ENCODE results near the gene ATP2C1.
"Not testable (repeated sequence)": the region's sequence is repeated elsewhere in the genome, so short reads cannot be mapped to it uniquely, and the experiment has no call there.

The ATP2C1 gene

DNA sequence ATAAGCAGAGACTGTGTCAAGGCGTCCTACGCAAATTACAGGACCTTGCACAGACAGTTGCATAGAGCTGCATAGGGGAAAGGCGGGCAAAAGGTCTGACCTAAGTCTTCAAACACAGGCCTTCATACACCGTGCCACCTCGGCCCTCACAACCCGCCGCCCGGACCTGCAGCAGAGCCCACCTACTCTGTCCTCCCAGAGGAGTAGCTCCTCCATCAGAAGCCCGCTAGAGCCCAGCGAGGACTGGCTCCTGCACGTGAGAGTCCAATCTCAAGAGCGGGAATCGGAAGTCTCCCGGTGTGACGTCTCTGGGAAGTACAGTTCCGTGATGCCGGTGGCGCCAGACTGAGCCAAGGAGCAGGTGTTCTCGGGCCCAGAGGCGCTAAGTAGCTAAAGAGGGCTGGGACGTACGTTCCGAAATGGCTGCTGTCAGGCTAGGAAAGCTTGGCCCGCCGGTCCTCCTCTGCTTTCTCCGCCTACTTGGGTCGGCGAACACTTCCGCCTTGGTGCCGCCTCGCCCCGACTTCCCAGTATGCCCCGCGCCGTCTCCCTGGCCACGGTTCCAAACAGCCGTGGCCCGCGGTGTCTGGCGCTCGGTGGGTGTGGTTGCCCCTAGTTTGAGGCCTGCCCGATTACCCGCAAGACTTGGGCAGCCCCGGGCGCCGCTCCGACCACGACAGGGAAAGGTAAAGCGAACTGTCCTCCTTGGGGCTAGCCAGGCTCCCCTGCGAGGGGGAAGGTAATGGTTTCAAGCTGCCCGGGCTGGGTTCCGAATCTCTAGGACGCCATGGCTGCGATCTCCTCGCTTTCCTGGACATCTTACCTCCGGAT is 132.7 kb downstream of the ATP2C1 start, which contains the start of the genes ASTE1 and NEK11:
ASTE1 (minus strand) TSS at position 505 of the 831 bp plus-strand sequence. CDS start 1,519 bp downstream, outside the sequence.
NEK11 (plus strand) TSS at position 557 of the 831 bp plus-strand sequence. CDS start 2,832 bp downstream, outside the sequence.
- DNase-seq: peak; percentile 85 to 88 (median 87)
- H3K36me3 ChIP-seq (ENCODE audit: control insufficient read depth, insufficient read depth, low read length): peaks cover 6% of the 10 kb centered on the region
- H3K4me1 ChIP-seq (ENCODE audit: control insufficient read depth, insufficient read depth, low read length, poor library complexity, severe bottlenecking): peaks cover 15% of the 10 kb centered on the region
- H3K27ac ChIP-seq (ENCODE audit: insufficient read depth, low read length, poor library complexity, severe bottlenecking): peak within 1 kb of the TSS; percentile 90
- no peaks in the 10 kb centered on the region for H3K27me3 ChIP-seq (replicated peaks; ENCODE audit: control insufficient read depth, insufficient read depth, low read length, poor library complexity, severe bottlenecking)
- no peaks in the 10 kb centered on the region for H3K9me3 ChIP-seq (ENCODE audit: control insufficient read depth, low read length)
- H3K4me3 ChIP-seq (ENCODE audit: insufficient read depth, low read depth, low read length, poor library complexity, severe bottlenecking): peak within 1 kb of the TSS; percentile 87

DNA sequence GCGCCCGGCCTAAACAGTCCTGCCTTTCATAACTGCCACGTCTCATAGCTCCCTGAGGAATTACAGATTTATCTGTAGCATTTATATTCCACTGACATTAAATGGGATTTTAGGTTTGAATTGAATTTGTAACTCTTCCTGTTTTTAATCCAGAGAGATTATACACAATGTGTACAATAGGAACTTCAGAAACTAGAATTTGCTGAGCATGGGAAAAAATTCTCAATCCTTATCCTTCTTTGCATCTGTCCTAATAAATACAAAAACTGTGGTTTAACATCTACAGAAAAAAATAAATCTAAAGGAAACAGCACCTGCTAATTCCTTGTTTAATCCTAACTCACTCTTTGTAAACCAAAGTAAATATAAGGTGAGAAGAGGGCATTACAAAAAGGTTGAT is 135.0 kb downstream of the ATP2C1 start:
- Histone ChIP-seq H3K4me1 (ENCODE audit: control insufficient read depth, insufficient read depth, low read length, poor library complexity, severe bottlenecking) (peaks cover 4% of the 10 kb centered on the region), H3K4me3 (ENCODE audit: insufficient read depth, low read depth, low read length, poor library complexity, severe bottlenecking) (no peak overlapping the region), H3K36me3 (ENCODE audit: control insufficient read depth, insufficient read depth, low read length) (peaks cover 6% of the 10 kb centered on the region), H3K27me3 (replicated peaks; ENCODE audit: control insufficient read depth, insufficient read depth, low read length, poor library complexity, severe bottlenecking) (no peaks in the 10 kb centered on the region), H3K9me3 (ENCODE audit: control insufficient read depth, low read length) (no peaks in the 10 kb centered on the region), H3K27ac (ENCODE audit: insufficient read depth, low read length, poor library complexity, severe bottlenecking) (no peak overlapping the region)
- no peak for DNase-seq

DNA sequence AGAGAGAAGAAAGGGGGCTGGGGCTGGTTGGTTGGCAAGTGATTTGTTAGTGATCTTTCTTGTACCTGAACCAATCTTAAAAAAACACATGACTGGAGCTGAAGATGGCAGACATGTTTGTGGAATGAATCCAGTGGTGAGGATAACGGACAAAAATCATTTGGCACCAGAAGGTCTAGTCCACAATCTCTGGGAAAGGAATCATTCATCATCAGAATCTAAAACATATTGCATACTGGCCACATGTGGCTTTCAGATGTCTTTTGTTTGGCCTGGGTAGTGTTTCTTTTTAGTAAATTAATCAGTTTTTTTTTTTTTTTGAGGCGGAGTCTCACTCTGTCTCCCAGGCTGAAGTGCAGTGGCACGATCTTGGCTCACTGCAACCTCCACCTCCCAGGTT is 137.8 kb downstream of the ATP2C1 start:
- H3K4me3 ChIP-seq (ENCODE audit: insufficient read depth, low read depth, low read length, poor library complexity, severe bottlenecking): no peak overlapping the region
- H3K36me3 ChIP-seq (ENCODE audit: control insufficient read depth, insufficient read depth, low read length): no peaks in the 10 kb centered on the region
- DNase-seq: no peak

DNA sequence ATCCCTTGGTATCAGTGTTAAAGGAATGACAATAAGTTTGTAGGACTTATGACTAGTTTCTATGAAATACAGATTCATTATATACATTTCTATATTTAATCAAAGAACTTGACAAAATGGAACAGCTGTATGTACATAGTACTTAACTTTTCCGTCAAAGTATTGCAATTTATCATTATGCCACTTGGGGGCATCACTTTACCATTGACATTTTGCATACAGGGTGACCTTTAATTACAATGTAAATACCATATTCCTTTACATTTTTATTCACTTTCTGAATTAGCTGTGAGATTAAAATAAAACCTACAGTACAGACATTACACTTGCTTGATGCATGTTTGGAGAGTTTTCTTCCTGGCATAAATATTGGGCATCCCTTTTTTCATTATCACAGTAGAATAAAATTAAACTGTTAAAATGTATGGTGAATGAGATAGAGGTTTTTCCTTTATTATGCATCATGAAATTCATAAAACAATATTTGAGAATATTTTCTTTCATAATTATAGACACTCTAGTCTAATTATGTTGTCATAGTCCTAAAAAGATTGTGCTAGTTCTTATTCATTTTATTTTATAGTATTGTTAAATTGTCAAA is 139.7 kb downstream of the ATP2C1 start:
- H3K36me3 ChIP-seq (ENCODE audit: control insufficient read depth, insufficient read depth, low read length): no peaks in the 10 kb centered on the region
- no peak for DNase-seq
- H3K9me3 ChIP-seq (ENCODE audit: control insufficient read depth, low read length): no peaks in the 10 kb centered on the region
- no peak overlapping the region for H3K4me3 ChIP-seq (ENCODE audit: insufficient read depth, low read depth, low read length, poor library complexity, severe bottlenecking)
- no peaks in the 10 kb centered on the region for H3K27me3 ChIP-seq (replicated peaks; ENCODE audit: control insufficient read depth, insufficient read depth, low read length, poor library complexity, severe bottlenecking)
- H3K27ac ChIP-seq (ENCODE audit: insufficient read depth, low read length, poor library complexity, severe bottlenecking): no peak overlapping the region
- no peaks in the 10 kb centered on the region for H3K4me1 ChIP-seq (ENCODE audit: control insufficient read depth, insufficient read depth, low read length, poor library complexity, severe bottlenecking)

More for the DNA sequence above, 137.8 kb downstream of the ATP2C1 start:
- H3K27ac ChIP-seq (ENCODE audit: insufficient read depth, low read length, poor library complexity, severe bottlenecking): no peak overlapping the region
- no peaks in the 10 kb centered on the region for H3K9me3 ChIP-seq (ENCODE audit: control insufficient read depth, low read length)
- H3K27me3 ChIP-seq (replicated peaks; ENCODE audit: control insufficient read depth, insufficient read depth, low read length, poor library complexity, severe bottlenecking): no peaks in the 10 kb centered on the region
- peaks cover 4% of the 10 kb centered on the region for H3K4me1 ChIP-seq (ENCODE audit: control insufficient read depth, insufficient read depth, low read length, poor library complexity, severe bottlenecking)

DNA sequence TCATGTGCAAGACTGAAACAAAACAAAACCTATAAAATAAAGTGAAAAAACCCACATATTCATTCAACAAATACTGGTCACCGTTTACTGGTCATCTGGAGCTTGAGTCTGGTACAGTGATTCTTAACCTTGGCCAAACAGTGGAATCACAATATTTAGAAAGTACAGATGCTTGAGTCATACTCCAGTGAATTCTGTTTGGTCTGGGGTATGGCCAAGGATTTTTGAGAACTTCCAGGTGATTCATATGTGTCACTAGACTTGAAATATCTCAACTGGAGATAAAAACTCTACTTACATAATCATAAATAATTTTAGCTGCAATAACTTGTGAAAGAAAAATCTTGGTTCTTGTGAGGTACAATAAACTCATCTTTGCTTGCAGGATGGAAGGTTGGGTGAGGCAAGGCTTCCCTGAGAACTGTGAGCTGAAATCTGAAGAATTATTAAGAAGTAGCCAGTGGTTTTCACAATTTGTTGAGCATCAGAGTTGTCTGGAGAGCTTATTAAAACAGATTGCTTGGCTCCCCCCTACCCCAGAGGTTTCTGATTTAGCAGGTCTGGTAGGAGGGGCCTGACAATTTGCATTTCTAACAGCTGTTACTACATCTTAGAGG is 142.4 kb downstream of the ATP2C1 start:
- Histone ChIP-seq H3K4me1 (ENCODE audit: control insufficient read depth, insufficient read depth, low read length, poor library complexity, severe bottlenecking) (no peaks in the 10 kb centered on the region), H3K27me3 (replicated peaks; ENCODE audit: control insufficient read depth, insufficient read depth, low read length, poor library complexity, severe bottlenecking) (no peaks in the 10 kb centered on the region), H3K27ac (ENCODE audit: insufficient read depth, low read length, poor library complexity, severe bottlenecking) (no peak overlapping the region), H3K4me3 (ENCODE audit: insufficient read depth, low read depth, low read length, poor library complexity, severe bottlenecking) (no peak overlapping the region), H3K36me3 (ENCODE audit: control insufficient read depth, insufficient read depth, low read length) (no peaks in the 10 kb centered on the region), H3K9me3 (ENCODE audit: control insufficient read depth, low read length) (no peaks in the 10 kb centered on the region)
- no peak for DNase-seq

DNA sequence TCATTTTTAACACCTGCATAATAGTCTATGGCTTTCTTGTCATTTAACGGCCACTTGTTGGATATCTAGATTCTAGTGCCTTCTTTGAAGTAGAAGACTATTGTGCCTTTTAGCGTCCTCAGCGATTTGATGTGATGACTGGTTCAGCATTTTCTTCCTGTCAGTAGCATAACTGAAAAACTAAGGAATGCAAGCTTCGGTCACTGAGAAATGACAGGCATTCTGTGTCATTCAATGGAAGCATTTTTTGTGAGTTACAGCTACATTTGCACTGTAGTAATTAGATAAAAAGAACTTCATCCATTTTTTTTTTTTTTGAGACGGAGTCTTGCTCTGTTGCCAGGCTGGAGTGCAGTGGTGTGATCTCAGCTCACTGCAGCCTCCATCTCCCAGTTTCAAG is 143.1 kb downstream of the ATP2C1 start:
- Histone ChIP-seq H3K36me3 (ENCODE audit: control insufficient read depth, insufficient read depth, low read length) (no peaks in the 10 kb centered on the region), H3K4me1 (ENCODE audit: control insufficient read depth, insufficient read depth, low read length, poor library complexity, severe bottlenecking) (peaks cover 3% of the 10 kb centered on the region), H3K4me3 (ENCODE audit: insufficient read depth, low read depth, low read length, poor library complexity, severe bottlenecking) (no peak overlapping the region), H3K9me3 (ENCODE audit: control insufficient read depth, low read length) (no peaks in the 10 kb centered on the region), H3K27ac (ENCODE audit: insufficient read depth, low read length, poor library complexity, severe bottlenecking) (no peak overlapping the region), H3K27me3 (replicated peaks; ENCODE audit: control insufficient read depth, insufficient read depth, low read length, poor library complexity, severe bottlenecking) (no peaks in the 10 kb centered on the region)
- DNase-seq: no peak

DNA sequence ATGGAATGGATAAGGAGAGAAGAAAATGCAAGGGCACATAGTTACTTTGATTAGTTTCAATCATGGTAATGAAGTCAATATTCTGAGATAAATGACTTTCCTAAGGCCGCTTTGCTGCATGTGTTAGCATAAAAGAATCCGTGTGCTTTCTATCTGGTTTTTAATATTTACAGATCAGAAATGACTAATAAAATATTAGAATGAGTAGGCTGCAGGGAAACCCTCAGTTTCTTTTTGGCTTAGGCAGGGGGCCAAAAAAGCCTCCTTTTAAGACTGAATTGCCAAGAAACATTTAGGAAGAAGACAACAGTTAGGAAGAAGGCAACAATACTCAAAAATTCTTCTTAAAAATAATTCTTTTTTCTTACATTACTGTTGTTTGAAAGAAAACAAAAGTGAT is 144.4 kb downstream of the ATP2C1 start:
- Histone ChIP-seq H3K27me3 (replicated peaks; ENCODE audit: control insufficient read depth, insufficient read depth, low read length, poor library complexity, severe bottlenecking) (no peaks in the 10 kb centered on the region), H3K9me3 (ENCODE audit: control insufficient read depth, low read length) (no peaks in the 10 kb centered on the region), H3K36me3 (ENCODE audit: control insufficient read depth, insufficient read depth, low read length) (no peaks in the 10 kb centered on the region), H3K4me1 (ENCODE audit: control insufficient read depth, insufficient read depth, low read length, poor library complexity, severe bottlenecking) (peaks cover 13% of the 10 kb centered on the region), H3K27ac (ENCODE audit: insufficient read depth, low read length, poor library complexity, severe bottlenecking) (no peak overlapping the region), H3K4me3 (ENCODE audit: insufficient read depth, low read depth, low read length, poor library complexity, severe bottlenecking) (no peak overlapping the region)
- DNase-seq: no peak

DNA sequence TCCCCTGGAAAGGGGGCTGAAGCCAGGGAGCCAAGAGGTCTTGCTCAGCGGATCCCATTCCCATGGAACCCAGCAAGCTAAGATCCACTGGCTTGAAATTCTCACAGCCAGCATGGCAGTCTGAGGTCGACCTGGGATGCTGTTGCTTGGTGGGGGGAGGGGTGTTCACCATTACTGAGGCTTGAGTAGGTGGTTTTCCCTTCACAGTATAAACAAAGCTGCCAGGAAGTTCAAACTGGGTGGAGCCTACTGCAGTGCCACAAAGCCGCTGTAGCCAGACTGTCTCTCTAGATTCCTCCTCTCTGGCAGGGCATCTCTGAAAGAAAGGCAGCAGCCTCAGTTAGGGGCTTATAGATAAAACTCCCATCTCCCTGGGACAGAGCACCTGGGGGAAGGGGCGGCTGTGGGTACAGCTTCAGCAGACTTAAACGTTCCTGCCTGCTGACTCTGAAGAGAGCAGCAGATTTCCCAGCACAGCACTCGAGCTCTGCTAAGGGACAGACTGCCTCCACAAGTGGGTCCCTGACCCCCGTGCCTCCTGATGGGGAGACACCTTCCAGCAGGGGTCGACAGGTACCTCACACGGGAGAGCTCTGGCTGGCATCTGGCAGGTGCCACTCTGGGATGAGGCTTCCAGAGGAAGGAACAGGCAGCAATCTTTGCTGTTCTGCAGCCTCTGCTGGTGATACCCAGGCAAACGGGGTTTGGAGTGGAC is 148.5 kb downstream of the ATP2C1 start:
- Histone ChIP-seq H3K4me1 (ENCODE audit: control insufficient read depth, insufficient read depth, low read length, poor library complexity, severe bottlenecking) (peaks cover 13% of the 10 kb centered on the region), H3K4me3 (ENCODE audit: insufficient read depth, low read depth, low read length, poor library complexity, severe bottlenecking) (peak overlapping the region; percentile 4)
- DNase-seq; H3K36me3 ChIP-seq (ENCODE audit: control insufficient read depth, insufficient read depth, low read length); H3K9me3 ChIP-seq (ENCODE audit: control insufficient read depth, low read length); H3K27ac ChIP-seq (ENCODE audit: insufficient read depth, low read length, poor library complexity, severe bottlenecking); H3K27me3 ChIP-seq (replicated peaks; ENCODE audit: control insufficient read depth, insufficient read depth, low read length, poor library complexity, severe bottlenecking): not testable (repeated sequence)

DNA sequence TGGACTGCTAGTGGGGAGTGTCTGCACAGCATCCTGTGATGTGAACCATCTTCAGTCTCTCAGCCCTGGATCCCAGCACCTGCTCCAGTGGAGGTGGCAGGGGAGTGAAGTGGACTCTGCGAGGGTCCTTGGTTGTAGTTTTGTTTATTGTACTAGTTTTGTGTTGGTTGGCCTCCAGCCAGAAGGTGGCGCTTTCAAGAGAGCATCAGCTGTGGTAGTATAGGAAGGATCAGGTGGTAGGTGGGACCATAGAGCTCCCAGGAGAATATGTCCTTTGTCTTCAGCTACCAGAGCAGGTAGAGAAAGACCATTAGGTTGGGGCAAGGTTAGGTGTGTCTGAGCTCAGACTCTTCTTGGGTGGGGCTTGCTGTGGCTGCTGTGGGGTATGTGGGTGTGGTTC is 153.7 kb downstream of the ATP2C1 start:
- Histone ChIP-seq H3K4me1 (ENCODE audit: control insufficient read depth, insufficient read depth, low read length, poor library complexity, severe bottlenecking) (peaks cover 4% of the 10 kb centered on the region), H3K4me3 (ENCODE audit: insufficient read depth, low read depth, low read length, poor library complexity, severe bottlenecking) (no peak overlapping the region), H3K27ac (ENCODE audit: insufficient read depth, low read length, poor library complexity, severe bottlenecking) (no peak overlapping the region), H3K9me3 (ENCODE audit: control insufficient read depth, low read length) (no peaks in the 10 kb centered on the region), H3K36me3 (ENCODE audit: control insufficient read depth, insufficient read depth, low read length) (no peaks in the 10 kb centered on the region), H3K27me3 (replicated peaks; ENCODE audit: control insufficient read depth, insufficient read depth, low read length, poor library complexity, severe bottlenecking) (no peaks in the 10 kb centered on the region)
- no peak for DNase-seq
